HepG2 (cell line): ENCODE results near the gene ARFGAP2. TPM values are rescaled to one million over a fixed set of nuclear protein-coding genes. Genes with fewer than 3 reads are reported as not detected.
A peak's percentile ranks its signal among the peaks of the same experiment; 100 is the strongest.

Experiments used
- BORCS8-MEF2B ChIP-seq: sonication (generic); formaldehyde crosslinking; IDR thresholded peaks from 2 replicates; pipeline ENCODE4 v1.8.0; 2022; ENCODE audit warnings: mild to moderate bottlenecking, missing genetic modification reagents
- MAFK ChIP-seq, 2 experiments: IDR thresholded peaks in 1 of 2; conservative IDR thresholded peaks in 1 of 2; 2 replicates each; pipeline ENCODE4 v1.6.1; 2011; ENCODE audit warnings: improper control_type of control experiment in 2 of 2, low read length in 2 of 2
- MIER2 ChIP-seq: IDR thresholded peaks from 2 replicates; pipeline ENCODE4 v1.6.1; 2016; ENCODE audit warnings: missing biosample characterization, missing genetic modification reagents
- NCOA2 ChIP-seq: sonication (generic); formaldehyde crosslinking; IDR thresholded peaks from 2 replicates; pipeline ENCODE4 v1.8.0; 2022; ENCODE audit warnings: inconsistent platforms
- NR2F1 ChIP-seq, 2 experiments: fragments of 450-650 bp in 1 of 2; formaldehyde crosslinking in 1 of 2; IDR thresholded peaks; 2 replicates each; pipeline versions ENCODE4 v1.5.0 to v1.6.1; 2016 to 2020; ENCODE audit warnings: mild to moderate bottlenecking in 1 of 2, missing compliant biosample characterization in 1 of 2, missing genetic modification reagents in 1 of 2, moderate library complexity in 1 of 2
- PITX1 ChIP-seq: sonication (generic); formaldehyde crosslinking; IDR thresholded peaks from 2 replicates; pipeline ENCODE4 v1.5.1; 2020; ENCODE audit warnings: mild to moderate bottlenecking, missing genetic modification reagents
- RBAK ChIP-seq: sonication (generic); formaldehyde crosslinking; IDR thresholded peaks from 2 replicates; pipeline ENCODE4 v1.5.1; 2020; ENCODE audit warnings: mild to moderate bottlenecking, missing genetic modification reagents
- SIX4 ChIP-seq: sonication (generic); formaldehyde crosslinking; IDR thresholded peaks from 2 replicates; pipeline ENCODE4 v1.4.0; 2020; ENCODE audit warnings: missing genetic modification reagents
- ZBTB42 ChIP-seq: sonication (generic); formaldehyde crosslinking; IDR thresholded peaks from 2 replicates; pipeline ENCODE4 v1.5.0; 2020; ENCODE audit warnings: mild to moderate bottlenecking, missing genetic modification reagents
- ZBTB7B ChIP-seq: sonication (generic); formaldehyde crosslinking; IDR thresholded peaks from 2 replicates; pipeline ENCODE4 v1.4.0; 2020; ENCODE audit warnings: missing genetic modification reagents
- ZNF101 ChIP-seq: sonication (generic); formaldehyde crosslinking; IDR thresholded peaks from 2 replicates; pipeline ENCODE4 v1.4.0; 2020; ENCODE audit warnings: mild to moderate bottlenecking, low read depth, missing genetic modification reagents, borderline replicate concordance
- ZNF331 ChIP-seq: sonication (generic); formaldehyde crosslinking; IDR thresholded peaks from 2 replicates; pipeline ENCODE4 v1.4.0; 2020; ENCODE audit warnings: missing genetic modification reagents
- ZNF337 ChIP-seq: sonication (generic); formaldehyde crosslinking; IDR thresholded peaks from 2 replicates; pipeline ENCODE4 v1.5.1; 2020; ENCODE audit warnings: missing genetic modification reagents, low read depth, mild to moderate bottlenecking, borderline replicate concordance
- ZNF430 ChIP-seq: sonication (generic); formaldehyde crosslinking; IDR thresholded peaks from 2 replicates; pipeline ENCODE4 v1.9.0; 2021; ENCODE audit warnings: mild to moderate bottlenecking, missing genetic modification reagents
- ZNF614 ChIP-seq: IDR thresholded peaks from 2 replicates; pipeline ENCODE4 v1.6.1; 2018; ENCODE audit warnings: missing biosample characterization, missing genetic modification reagents, inconsistent platforms, borderline replicate concordance
- ZNF644 ChIP-seq: IDR thresholded peaks from 2 replicates; pipeline ENCODE4 v1.6.1; 2016; ENCODE audit warnings: low read depth
- ZNF724P ChIP-seq: sonication (generic); formaldehyde crosslinking; IDR thresholded peaks from 2 replicates; pipeline ENCODE4 v1.8.0; 2022; ENCODE audit warnings: missing genetic modification reagents, borderline replicate concordance
- polyA plus RNA-seq, 8 experiments: library from polyadenylated mRNA; depleted of rRNA in 3 of 8; stranded (reverse) in 7 of 8; unstranded in 1 of 8; fragments of >200 nt; fragmentation: Illumina TruSeq in 4 of 8; extraction: Trizol in 4 of 8; gene quantifications; 2 replicates each; pipeline versions ENCODE4 v1.2.1 to v1.2.3, GENCODE V29; 2011 to 2016; ENCODE audit warnings: low read depth in 4 of 8, missing spikeins in 1 of 8, mixed read lengths in 1 of 8; ENCODE audit not compliant: insufficient read depth in 1 of 8
- total RNA-seq, 5 experiments: library from RNA; depleted of rRNA; stranded (reverse); fragments of >200 nt; fragmentation: Illumina TruSeq; extraction: Trizol; gene quantifications; 2 replicates each; pipeline ENCODE4 v1.2.3, GENCODE V29; 2016; ENCODE audit warnings: low read depth in 1 of 5
- TF ChIP-seq, protein P1 (sequence below): sonication (generic); formaldehyde crosslinking; IDR thresholded peaks from 2 replicates; pipeline ENCODE4 v1.4.0; 2020; ENCODE audit warnings: missing genetic modification reagents
- TF ChIP-seq, protein P2 (sequence below): sonication (generic); formaldehyde crosslinking; IDR thresholded peaks from 2 replicates; pipeline ENCODE4 v1.4.0; 2020; ENCODE audit warnings: missing genetic modification reagents
- TF ChIP-seq, protein P3 (sequence below): sonication (generic); formaldehyde crosslinking; IDR thresholded peaks from 2 replicates; pipeline ENCODE4 v1.8.1; 2023; ENCODE audit warnings: mild to moderate bottlenecking, missing genetic modification reagents
- TF ChIP-seq, protein P4 (sequence below): sonication (generic); formaldehyde crosslinking; IDR thresholded peaks from 2 replicates; pipeline ENCODE4 v1.5.0; 2020; ENCODE audit warnings: missing genetic modification reagents
- TF ChIP-seq, protein P5 (sequence below): sonication (generic); formaldehyde crosslinking; IDR thresholded peaks from 2 replicates; pipeline ENCODE4 v1.4.0; 2020; ENCODE audit warnings: missing genetic modification reagents, borderline replicate concordance

The ARFGAP2 gene
- total and polyA plus RNA-seq, 2 of the 13 experiments (the other 11 are each of a cell fraction or from before 2014, with no cell fraction given) = 32.3 to 75.3 TPM

DNA sequence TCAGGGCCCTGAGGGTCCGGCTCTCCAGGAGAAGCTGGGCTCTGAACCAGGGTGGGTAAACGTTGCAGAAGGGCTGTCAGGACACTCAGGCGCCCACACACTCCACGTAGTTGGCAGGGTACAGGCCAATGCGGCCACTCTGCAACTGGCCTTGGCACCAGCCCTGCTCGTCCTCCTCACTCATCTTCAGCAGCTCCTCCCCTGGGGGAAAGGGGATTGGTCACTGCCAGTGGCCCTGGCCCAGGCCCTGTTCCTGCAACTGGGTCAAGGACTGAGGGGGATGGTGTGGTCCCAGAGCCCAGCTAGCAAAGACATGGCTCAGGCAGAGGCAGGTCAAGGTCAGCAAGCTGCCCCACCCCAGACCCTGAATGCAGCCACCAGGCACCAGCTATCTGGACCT, 1.2 kb upstream of the ARFGAP2 start (continued):
- TF ChIP-seq, protein P1, sequence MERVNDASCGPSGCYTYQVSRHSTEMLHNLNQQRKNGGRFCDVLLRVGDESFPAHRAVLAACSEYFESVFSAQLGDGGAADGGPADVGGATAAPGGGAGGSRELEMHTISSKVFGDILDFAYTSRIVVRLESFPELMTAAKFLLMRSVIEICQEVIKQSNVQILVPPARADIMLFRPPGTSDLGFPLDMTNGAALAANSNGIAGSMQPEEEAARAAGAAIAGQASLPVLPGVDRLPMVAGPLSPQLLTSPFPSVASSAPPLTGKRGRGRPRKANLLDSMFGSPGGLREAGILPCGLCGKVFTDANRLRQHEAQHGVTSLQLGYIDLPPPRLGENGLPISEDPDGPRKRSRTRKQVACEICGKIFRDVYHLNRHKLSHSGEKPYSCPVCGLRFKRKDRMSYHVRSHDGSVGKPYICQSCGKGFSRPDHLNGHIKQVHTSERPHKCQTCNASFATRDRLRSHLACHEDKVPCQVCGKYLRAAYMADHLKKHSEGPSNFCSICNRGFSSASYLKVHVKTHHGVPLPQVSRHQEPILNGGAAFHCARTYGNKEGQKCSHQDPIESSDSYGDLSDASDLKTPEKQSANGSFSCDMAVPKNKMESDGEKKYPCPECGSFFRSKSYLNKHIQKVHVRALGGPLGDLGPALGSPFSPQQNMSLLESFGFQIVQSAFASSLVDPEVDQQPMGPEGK = peak; percentile 55; the same call in 1 of the 2 replicates
- TF ChIP-seq, protein P2, sequence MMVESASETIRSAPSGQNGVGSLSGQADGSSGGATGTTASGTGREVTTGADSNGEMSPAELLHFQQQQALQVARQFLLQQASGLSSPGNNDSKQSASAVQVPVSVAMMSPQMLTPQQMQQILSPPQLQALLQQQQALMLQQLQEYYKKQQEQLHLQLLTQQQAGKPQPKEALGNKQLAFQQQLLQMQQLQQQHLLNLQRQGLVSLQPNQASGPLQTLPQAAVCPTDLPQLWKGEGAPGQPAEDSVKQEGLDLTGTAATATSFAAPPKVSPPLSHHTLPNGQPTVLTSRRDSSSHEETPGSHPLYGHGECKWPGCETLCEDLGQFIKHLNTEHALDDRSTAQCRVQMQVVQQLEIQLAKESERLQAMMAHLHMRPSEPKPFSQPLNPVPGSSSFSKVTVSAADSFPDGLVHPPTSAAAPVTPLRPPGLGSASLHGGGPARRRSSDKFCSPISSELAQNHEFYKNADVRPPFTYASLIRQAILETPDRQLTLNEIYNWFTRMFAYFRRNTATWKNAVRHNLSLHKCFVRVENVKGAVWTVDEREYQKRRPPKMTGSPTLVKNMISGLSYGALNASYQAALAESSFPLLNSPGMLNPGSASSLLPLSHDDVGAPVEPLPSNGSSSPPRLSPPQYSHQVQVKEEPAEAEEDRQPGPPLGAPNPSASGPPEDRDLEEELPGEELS (CRISPR knock-in tag) = 0 out of 2 replicates have a peak, but pooled peaks have one; percentile 28
- peak; percentile 48; the same call in 1 of the 2 replicates for TF ChIP-seq PITX1 (CRISPR knock-in tag)
- TF ChIP-seq ZNF101 (CRISPR knock-in tag) = no peak
- TF ChIP-seq NR2F1 (CRISPR knock-in tag; IDR thresholded peaks at IDR 0.05) = peak; percentile 81 to 84
- TF ChIP-seq BORCS8-MEF2B = no peak
- peak; percentile 77; the same call in 1 of the 2 replicates for TF ChIP-seq NCOA2 (CRISPR knock-in tag)
- TF ChIP-seq, protein P3, sequence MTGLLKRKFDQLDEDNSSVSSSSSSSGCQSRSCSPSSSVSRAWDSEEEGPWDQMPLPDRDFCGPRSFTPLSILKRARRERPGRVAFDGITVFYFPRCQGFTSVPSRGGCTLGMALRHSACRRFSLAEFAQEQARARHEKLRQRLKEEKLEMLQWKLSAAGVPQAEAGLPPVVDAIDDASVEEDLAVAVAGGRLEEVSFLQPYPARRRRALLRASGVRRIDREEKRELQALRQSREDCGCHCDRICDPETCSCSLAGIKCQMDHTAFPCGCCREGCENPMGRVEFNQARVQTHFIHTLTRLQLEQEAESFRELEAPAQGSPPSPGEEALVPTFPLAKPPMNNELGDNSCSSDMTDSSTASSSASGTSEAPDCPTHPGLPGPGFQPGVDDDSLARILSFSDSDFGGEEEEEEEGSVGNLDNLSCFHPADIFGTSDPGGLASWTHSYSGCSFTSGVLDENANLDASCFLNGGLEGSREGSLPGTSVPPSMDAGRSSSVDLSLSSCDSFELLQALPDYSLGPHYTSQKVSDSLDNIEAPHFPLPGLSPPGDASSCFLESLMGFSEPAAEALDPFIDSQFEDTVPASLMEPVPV (CRISPR knock-in tag) = no peak
- TF ChIP-seq MAFK (conservative IDR thresholded peaks at IDR 0.05 in 1 of 2, IDR thresholded peaks at IDR 0.05 in 1 of 2; ENCODE audit: low read length in 2 of 2) = no peak
- TF ChIP-seq, protein P4, sequence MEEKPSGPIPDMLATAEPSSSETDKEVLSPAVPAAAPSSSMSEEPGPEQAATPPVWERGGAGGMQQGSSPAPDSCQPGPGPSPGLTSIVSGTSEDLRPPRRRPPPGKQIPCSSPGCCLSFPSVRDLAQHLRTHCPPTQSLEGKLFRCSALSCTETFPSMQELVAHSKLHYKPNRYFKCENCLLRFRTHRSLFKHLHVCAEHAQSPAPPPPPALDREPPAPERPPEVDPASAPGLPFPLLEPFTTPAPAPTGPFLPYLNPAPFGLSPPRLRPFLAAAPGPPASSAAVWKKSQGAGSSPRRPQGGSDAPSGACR (CRISPR knock-in tag) = no peak
- TF ChIP-seq SIX4 (CRISPR knock-in tag) = no peak
- no peak for TF ChIP-seq ZNF644
- 0 out of 2 replicates have a peak, but pooled peaks have one; percentile 25 for TF ChIP-seq RBAK (CRISPR knock-in tag)
- 0 out of 2 replicates have a peak, but pooled peaks have one; percentile 21 for TF ChIP-seq ZBTB42 (CRISPR knock-in tag)
- no peak for TF ChIP-seq ZNF331 (CRISPR knock-in tag)
- no peak for TF ChIP-seq MIER2
- no peak for TF ChIP-seq ZNF337 (CRISPR knock-in tag)
- TF ChIP-seq, protein P5, sequence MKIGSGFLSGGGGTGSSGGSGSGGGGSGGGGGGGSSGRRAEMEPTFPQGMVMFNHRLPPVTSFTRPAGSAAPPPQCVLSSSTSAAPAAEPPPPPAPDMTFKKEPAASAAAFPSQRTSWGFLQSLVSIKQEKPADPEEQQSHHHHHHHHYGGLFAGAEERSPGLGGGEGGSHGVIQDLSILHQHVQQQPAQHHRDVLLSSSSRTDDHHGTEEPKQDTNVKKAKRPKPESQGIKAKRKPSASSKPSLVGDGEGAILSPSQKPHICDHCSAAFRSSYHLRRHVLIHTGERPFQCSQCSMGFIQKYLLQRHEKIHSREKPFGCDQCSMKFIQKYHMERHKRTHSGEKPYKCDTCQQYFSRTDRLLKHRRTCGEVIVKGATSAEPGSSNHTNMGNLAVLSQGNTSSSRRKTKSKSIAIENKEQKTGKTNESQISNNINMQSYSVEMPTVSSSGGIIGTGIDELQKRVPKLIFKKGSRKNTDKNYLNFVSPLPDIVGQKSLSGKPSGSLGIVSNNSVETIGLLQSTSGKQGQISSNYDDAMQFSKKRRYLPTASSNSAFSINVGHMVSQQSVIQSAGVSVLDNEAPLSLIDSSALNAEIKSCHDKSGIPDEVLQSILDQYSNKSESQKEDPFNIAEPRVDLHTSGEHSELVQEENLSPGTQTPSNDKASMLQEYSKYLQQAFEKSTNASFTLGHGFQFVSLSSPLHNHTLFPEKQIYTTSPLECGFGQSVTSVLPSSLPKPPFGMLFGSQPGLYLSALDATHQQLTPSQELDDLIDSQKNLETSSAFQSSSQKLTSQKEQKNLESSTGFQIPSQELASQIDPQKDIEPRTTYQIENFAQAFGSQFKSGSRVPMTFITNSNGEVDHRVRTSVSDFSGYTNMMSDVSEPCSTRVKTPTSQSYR (CRISPR knock-in tag) = peak; percentile 96
- TF ChIP-seq ZBTB7B (CRISPR knock-in tag) = peak; percentile 67
- no peak for TF ChIP-seq ZNF724P (CRISPR knock-in tag)
- no peak for TF ChIP-seq ZNF614 (CRISPR knock-in tag)
- TF ChIP-seq ZNF430 (CRISPR knock-in tag) = no peak
